NB4 (cell line): Measurements from ENCODE around the gene PVALB.

ENCODE experiments used
- MYC ChIP-seq: IDR thresholded peaks from 2 replicates; pipeline ENCODE4 v1.6.1; 2011; ENCODE audit warnings: low read depth, low read length
- POLR2A ChIP-seq: IDR thresholded peaks from 2 replicates; pipeline ENCODE4 v1.6.1; 2011; ENCODE audit warnings: mild to moderate bottlenecking; ENCODE audit not compliant: insufficient read length; ENCODE audit errors: extremely low read depth
- TF ChIP-seq, protein P1 (sequence below): IDR thresholded peaks from one replicate; pipeline ENCODE4 v1.5.1; 2012; ENCODE audit warnings: low read depth, low read length
- TF ChIP-seq, protein P2 (sequence below): IDR thresholded peaks from 2 replicates; pipeline ENCODE4 v1.6.1; 2011; ENCODE audit warnings: low read depth, low read length

DNA sequence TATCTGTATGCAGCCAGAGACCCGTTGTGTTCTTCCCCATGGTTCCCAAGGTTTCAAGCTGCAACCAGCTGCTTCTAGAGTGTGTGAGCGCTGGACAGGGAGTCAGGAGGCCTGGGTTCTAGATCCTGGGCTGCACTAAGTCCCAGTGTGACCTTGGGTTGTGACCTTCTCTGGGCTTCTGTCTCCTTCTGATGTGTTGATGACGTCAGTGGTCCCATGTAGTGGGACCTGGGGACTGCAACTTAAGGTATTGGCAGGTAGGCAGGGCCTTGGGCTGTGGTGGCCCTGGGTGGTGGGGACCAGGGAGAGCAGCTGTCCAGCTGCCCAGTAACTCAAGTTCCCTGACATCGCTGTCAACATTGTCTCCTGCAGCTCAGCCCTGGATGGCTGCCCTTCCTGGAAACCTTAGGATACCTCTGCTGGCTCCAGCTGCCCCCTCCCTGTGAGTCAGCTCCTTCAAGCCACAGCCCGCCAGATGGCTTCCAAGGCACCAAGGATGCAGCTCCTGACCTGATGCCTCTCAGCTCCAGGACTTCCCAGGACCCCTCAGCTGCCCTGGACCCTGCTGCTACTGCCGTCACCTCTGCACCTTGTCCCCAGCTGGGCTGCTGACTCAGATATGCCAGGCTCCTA, 1.3 kb upstream of the PVALB start:
- TF ChIP-seq POLR2A: no peak
- TF ChIP-seq, protein P1, sequence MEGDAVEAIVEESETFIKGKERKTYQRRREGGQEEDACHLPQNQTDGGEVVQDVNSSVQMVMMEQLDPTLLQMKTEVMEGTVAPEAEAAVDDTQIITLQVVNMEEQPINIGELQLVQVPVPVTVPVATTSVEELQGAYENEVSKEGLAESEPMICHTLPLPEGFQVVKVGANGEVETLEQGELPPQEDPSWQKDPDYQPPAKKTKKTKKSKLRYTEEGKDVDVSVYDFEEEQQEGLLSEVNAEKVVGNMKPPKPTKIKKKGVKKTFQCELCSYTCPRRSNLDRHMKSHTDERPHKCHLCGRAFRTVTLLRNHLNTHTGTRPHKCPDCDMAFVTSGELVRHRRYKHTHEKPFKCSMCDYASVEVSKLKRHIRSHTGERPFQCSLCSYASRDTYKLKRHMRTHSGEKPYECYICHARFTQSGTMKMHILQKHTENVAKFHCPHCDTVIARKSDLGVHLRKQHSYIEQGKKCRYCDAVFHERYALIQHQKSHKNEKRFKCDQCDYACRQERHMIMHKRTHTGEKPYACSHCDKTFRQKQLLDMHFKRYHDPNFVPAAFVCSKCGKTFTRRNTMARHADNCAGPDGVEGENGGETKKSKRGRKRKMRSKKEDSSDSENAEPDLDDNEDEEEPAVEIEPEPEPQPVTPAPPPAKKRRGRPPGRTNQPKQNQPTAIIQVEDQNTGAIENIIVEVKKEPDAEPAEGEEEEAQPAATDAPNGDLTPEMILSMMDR: no peak
- TF ChIP-seq, protein P2, sequence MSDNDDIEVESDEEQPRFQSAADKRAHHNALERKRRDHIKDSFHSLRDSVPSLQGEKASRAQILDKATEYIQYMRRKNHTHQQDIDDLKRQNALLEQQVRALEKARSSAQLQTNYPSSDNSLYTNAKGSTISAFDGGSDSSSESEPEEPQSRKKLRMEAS: no peak
- no peak for TF ChIP-seq MYC
